HuH-7 (cell line): ENCODE measurements around the gene INPP5D.
"Not testable (repeated sequence)": the region's sequence is repeated elsewhere in the genome, so short reads cannot be mapped to it uniquely, and the experiment has no call there.

Source experiments
- DNase-seq: peaks from one replicate; pipeline ENCODE4 v3.0.0; 2011; ENCODE audit warnings: low spot score

The INPP5D gene

DNA sequence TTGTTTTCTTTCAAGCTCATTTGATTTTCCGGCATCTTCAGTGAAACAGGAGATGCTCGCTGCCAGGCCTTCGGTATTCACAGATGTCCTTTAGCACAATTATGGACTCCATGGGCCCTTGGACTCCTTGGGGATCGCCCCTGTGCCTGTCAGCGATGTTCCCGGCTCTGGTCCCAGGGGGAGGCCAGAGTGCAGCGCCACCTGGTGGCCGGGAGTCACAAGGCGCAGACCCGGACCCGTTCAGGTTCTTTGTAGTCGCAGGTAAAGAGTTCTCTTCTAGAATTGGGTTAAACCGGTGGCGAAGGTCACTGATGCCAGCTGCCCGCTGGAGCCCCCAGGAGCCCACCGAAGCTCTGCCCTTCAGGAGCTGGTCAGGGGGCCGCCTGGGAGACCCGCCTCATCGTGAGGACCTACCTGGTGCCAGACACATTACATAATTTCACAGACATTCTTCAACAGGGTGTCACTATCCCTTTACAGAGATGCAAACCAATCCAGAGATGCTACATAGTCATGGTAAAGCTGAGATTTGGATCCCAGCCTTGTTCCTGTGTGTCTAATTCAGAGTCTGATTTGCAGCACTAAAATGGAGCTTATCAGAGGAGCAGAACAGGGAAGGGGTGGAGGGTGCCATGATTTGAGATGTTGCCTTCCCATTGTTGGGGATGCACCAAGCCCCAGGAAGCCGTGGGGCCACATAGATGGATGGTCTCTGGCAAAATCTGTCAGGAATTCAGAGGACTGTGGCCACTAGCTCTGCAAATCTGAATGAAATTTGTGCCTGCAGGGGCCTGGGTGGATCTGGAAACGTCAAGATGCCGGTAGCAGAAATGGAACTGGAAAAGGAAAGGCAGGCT lies 6.0 kb upstream of the INPP5D start:
- peak; percentile 96 for DNase-seq

- DNase-seq = no peak
Observed at GRCh38 chr2:233055362-233055761, 4.8 kb upstream of the INPP5D start.

DNA sequence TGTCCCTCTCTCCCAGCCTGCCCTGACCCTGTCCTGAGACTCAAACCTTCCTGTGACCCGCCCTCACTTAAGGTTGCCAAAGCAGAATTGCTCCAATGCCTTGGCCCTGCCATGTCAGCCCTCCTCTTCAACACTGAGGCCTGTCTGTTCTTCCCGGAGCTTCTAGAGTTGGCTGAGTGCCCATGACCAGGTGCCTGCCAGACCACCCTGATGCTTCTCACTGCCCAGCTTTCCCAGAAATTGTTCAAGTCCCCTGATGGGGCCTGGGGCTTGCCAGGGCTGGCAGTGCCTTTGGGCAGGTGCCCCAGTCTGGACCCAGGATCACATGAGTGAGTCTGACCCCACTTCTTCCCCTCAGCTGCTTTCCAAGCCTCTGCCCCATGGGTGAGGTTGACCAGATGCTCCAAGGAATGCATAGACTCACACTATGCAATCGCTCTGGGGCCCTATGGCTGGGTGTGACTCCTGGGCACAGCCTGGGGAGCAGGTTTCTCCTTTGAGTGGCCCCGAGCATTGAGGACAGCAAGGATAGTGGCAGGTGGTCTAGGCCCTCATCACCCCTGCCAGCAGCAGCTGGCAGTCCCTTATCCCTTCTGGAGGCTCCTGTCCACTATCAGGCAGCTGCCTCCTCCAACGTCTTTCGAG lies 3.1 kb upstream of the INPP5D start:
- no peak for DNase-seq

DNA sequence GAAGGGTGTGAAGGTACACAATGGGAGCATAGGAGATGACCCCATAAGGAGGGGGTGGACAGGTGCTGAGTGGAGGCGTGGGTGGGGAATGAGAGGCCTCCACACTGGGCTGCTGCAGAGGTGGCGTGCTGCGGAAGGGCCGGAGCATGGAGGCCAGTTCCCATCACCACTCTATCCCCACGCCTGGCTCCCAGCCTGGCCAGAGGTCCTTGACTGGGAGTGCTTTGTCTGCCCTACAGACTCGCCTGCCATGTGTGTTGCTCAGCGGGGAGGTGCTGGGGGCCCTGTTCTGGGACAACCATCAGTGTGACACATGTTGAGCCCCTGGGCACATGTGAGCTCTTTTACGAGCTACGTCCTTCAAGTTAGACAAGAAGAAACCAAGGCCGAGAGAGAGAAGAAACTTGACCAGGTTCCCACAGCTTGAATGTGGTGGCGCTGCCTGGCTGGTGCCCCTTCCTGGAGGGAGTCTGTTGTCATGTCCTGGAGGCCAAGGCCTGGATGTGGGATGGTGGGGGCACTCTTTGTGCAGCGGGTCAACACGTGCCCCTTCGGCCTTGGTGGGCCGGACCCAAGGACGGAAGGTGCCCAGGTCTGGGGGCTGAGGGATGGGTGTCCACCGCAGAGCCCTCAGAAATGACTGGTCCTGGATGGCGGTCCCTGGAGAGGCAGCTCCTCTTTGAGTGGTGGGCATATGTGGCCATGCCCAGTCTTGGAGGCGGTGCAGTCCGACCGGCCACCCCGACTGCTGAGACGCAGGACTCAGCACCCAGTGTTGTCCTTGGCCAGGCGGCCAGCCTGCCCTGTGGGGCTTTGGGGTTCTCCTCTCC lies 1.2 kb upstream of the INPP5D start:
- no peak for DNase-seq

GRCh38 chr2:233059547-233059796 lies 670 bp upstream of the INPP5D start:
- DNase-seq = no peak

DNA sequence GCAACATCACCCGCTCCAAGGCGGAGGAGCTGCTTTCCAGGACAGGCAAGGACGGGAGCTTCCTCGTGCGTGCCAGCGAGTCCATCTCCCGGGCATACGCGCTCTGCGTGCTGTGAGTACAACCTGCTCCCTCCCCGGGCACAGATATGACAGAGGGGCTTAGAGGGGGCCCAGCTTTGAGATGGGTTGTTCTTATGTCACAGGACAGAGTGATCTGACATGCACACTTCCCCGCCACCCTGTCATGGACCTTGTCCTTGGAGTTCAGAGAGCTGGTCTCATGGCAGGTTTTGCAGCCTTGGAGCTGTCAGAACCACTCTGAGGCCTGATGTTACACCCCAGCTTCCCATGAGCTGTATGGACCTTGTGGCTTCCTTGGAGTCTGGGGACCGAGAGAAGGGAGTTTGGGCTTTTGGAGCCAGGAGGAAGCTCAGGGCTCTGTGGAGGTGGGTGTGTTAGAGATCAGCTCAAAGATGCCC lies 398 bp downstream of the INPP5D start:
- no peak for DNase-seq

- no peak for DNase-seq
Observed at GRCh38 chr2:233060980-233061590, 943 bp downstream of the INPP5D start.

DNA sequence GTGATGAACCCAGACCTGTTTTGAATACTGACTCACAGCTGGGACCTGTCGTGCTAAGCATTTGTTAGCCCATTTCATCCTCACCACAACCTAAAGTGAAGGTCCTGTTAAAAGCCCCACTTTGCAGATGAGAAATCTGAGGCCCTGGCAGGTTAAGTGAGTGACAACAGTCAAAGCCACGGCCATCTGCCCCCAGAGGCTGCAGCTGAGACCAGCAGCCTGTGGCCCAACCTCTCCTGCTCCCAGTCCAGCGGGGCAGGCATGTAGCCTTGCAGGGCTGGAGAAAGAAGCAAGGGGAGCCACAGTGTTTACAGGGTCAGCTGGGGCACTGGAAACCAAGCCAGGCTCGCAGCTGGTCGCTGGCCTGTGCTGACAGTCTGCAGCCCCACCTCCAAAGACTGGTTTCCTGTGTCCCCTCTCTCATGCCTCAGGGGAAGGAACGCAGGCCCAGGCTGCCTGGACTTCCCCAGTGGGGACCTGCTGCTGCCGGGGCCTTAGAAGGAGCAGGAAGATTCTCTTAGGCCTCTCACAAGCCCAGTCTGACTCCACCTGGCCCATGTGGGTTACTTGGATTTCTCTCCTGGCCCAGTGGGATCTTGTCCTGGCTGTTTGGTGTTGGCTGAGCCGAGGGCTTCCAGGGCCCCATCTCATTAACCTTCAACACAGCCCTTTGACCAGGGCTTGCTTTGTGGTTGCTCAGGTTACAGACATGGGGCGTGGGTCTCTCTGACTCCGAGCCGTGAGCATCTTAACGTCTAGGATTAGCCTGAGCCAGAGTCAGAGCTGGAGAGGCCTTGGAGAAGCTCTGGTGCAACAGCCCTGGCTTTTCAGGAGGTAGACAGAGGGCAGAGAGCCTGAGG lies 1.7 kb downstream of the INPP5D start:
- DNase-seq = peak; percentile 77

- no peak for DNase-seq
Observed at GRCh38 chr2:233062451-233062850, 2.3 kb downstream of the INPP5D start.

DNA sequence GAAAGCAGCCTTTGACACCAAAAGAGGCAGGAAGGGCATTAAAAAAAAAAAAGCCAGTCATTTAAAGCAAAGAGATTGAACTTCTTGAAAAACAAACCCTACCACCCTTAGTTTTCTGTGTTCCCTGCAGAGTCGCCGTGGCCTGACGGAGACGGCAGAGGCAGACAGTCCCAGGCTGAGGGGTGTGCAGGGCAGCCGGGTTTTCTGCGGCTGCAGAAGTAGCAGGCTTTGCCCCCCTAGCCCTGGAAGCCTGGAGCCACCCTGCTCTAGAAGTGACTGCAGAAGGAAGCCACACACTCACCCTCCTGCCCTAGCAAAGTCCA lies 2.8 kb downstream of the INPP5D start:
- DNase-seq = no peak

DNA sequence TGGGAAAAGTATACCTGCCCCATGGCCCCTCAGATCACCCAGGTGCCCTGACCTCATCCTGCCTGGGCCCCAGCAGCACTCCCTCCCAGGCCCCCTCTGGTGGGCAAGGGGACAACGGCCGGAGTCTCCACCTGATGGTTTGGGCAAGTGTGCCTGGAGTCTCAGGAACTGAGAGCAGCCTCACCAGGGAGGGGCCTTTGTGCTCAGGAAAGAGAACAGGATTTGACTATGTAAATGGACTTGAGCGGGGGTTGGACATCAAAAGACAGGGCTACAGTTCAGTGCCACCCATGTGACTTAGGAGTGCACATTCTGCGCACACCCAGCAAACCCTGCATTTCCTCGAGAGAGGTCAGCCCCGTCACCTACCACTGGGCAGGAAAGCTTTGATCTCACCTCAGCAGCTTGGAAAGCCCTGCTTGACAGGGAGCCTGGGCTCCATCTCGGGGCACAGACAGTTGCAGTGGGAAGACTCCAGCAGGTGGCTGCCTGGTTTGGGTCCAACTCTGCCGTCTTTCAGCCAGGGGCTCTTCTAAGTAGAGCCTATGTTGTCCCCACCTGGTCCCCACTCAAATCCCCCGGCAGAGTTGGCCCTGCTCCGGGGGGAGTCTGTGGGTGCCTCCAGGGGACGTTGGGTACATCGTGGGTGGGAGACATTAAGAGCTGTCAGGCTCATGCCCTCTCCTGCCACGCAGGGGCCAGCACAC lies 3.3 kb downstream of the INPP5D start:
- no peak for DNase-seq

GRCh38 chr2:233063976-233064411 lies 3.9 kb downstream of the INPP5D start:
- no peak for DNase-seq

DNA sequence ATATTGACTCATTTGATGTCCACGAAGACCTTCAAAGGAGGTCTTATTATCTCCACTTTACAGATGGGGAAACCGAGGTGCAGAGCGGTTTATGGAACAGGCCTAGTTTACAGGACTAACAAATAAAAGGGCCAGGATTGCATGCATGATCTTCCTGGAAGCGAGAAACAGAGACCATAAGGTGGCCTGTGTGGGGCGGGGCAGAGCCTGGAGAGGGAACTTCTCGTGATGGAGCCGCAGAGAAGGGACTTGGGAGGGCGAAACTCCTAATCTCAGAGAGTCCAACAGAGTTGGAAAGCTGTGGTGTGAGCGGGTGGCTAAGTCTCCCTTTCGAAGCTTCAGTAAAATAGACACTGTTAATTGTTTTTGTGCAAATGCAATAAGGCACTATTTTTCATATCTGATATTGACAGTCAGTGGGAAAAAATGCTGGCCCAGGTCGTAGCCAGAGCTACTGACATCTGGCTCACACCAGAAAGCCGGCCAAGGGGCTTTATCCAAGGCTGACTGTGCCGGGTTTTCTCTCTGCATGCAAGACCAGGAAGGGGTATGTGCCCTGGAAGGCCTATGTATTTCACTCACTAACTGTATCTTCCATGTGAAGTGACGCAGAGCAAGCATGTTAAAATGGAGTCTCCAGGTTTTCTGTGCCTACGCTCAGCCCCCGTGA lies 4.5 kb downstream of the INPP5D start:
- DNase-seq = no peak

DNA sequence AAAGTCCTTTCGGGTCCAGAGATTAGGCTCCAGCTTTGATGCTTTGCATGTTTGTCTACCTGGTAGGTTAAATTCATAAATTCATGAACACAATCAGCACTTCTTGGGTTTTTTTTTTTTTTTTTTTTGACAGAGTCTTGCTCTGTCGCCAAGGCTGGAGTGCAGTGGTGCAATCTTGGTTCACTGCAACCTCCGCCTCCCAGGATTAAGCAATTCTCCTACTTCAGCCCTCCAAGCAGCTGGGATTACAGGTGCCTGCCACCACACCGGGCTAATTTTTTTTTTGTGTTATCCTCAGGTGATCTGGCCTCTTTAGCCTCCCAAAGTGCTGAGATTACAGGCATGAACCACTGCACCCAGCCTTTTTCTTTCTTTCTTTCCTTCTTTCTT lies 5.1 kb downstream of the INPP5D start:
- DNase-seq = not testable (repeated sequence)

DNA sequence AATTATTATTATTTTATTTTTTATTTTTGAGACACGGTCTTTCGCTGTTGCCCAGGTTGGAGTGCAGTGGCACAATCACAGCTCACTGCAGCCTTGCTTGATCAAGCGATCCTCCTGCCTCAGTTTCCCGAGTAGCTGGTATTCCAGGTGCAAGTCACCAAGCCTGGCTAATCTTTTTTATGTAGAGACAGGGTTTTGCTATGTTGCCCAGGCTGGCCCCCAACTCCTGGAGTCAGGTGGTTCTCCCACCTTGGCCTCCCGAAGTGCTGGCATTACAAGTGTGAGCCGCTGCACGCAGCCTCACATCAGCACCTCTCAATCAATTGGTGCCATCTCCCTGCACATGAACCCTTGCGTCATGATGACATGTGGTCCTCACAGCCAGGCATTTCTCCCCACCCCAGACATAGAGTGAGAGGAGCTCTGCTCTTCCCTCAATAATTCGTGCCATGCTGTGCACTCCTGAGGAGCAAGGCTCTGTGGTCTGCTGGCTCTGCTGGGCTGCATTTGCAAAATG lies 5.9 kb downstream of the INPP5D start:
- no peak for DNase-seq

DNA sequence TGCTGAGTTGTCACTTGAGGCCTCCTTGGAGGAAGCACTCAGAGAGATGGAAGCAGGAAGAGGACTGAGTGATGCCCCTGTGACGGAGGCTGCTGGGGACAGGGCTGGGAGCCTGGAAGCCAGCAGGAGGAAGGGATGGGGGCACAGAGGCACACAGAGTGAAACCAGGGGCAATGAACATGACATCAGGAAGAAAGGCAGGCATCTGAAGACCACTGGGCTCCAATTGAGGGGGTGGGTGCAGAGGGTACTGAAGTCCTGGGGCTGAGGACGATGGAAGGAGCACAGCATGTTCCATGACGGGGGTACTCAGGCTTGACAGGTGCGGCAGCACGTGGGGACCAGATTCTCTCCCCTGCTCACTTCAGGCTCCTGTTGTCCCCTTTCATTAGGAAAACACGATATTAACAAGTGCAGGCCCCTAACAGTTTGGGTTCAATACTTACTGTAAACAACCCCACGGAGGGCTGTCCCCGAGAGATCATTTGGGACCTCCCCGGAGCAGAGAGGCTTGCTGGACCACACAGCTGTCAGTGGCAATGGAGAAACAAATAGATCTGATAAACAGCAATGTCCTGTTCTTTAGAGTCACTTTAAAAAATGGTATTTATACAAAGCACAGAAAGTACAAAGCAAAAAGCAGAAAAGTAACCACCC lies 8.7 kb downstream of the INPP5D start:
- no peak for DNase-seq

- DNase-seq = no peak
Observed at GRCh38 chr2:233072838-233073237, 12.7 kb downstream of the INPP5D start.

- no peak for DNase-seq
Observed at GRCh38 chr2:233074106-233074505, 14.0 kb downstream of the INPP5D start.

GRCh38 chr2:233075141-233075965 lies 15.2 kb downstream of the INPP5D start:
- DNase-seq = no peak
